Measurements from ENCODE around the gene ACBD3.
A peak's percentile ranks its signal among the peaks of the same experiment; 100 is the strongest.

Gene ACBD3

GRCh38 chr1:226187019-226187322 lies 430 bp upstream of the ACBD3 start:
- TF ChIP-seq CTCF (IDR thresholded peaks at IDR 0.05; ENCODE audit: low read length) (no peak), EZH2phosphoT487 (IDR thresholded peaks at IDR 0.05; ENCODE audit: low read length) (no peak), EZH2 (optimal IDR thresholded peaks at IDR 0.05; ENCODE audit: low read depth, low read length) (no peak)
- Histone ChIP-seq H3K4me1 (ENCODE audit: low read length) (peaks cover 6% of the 10 kb centered on the region; the same call in 1 of the 2 replicates), H3K9me3 (replicated peaks; ENCODE audit: insufficient read depth, low read length) (no peaks in the 10 kb centered on the region), H3K9me2 (replicated peaks; ENCODE audit: insufficient read depth, low read length) (no peaks in the 10 kb centered on the region), H3F3A (ENCODE audit: insufficient read depth, low read length) (peaks cover 7% of the 10 kb centered on the region), H3K4me3 (ENCODE audit: low read length) (peak overlapping the region; percentile 88), H3K27ac (ENCODE audit: low read length) (peak overlapping the region; percentile 63; the same call in 1 of the 2 replicates), H4K20me1 (ENCODE audit: insufficient read depth, low read length) (0 out of 2 replicates have a peak, but pooled peaks cover 5% of the 10 kb centered on the region), H2AFZ (ENCODE audit: low read length) (peak overlapping the region; percentile 99), H3K4me2 (ENCODE audit: low read depth, low read length) (peak overlapping the region; percentile 82), H3K36me3 (replicated peaks; ENCODE audit: insufficient read depth, low read length) (no peaks in the 10 kb centered on the region), H3K27me3 (replicated peaks; ENCODE audit: insufficient read depth, low read length) (no peaks in the 10 kb centered on the region), H3K79me2 (ENCODE audit: low read length) (peaks cover 52% of the 10 kb centered on the region), H3K9ac (ENCODE audit: low read length) (peak overlapping the region; percentile 83)
- DNase-seq = no peak

GRCh38 chr1:226185141-226186036 lies 1.2 kb downstream of the ACBD3 start:
- Histone ChIP-seq H2AFZ (ENCODE audit: low read length) (no peak overlapping the region), H3K27ac (ENCODE audit: low read length) (no peak overlapping the region), H4K20me1 (ENCODE audit: insufficient read depth, low read length) (peaks cover 10% of the 10 kb centered on the region; the same call in 1 of the 2 replicates), H3K9ac (ENCODE audit: low read length) (peak overlapping the region; percentile 83; the same call in 1 of the 2 replicates), H3K4me2 (ENCODE audit: low read depth, low read length) (peak overlapping the region; percentile 75), H3F3A (ENCODE audit: insufficient read depth, low read length) (peaks cover 7% of the 10 kb centered on the region), H3K9me2 (replicated peaks; ENCODE audit: insufficient read depth, low read length) (no peaks in the 10 kb centered on the region), H3K36me3 (replicated peaks; ENCODE audit: insufficient read depth, low read length) (peaks cover 1% of the 10 kb centered on the region; the same call in 1 of the 2 replicates), H3K4me1 (ENCODE audit: low read length) (peaks cover 6% of the 10 kb centered on the region; the same call in 1 of the 2 replicates), H3K79me2 (ENCODE audit: low read length) (peaks cover 67% of the 10 kb centered on the region), H3K9me3 (replicated peaks; ENCODE audit: insufficient read depth, low read length) (no peaks in the 10 kb centered on the region), H3K27me3 (replicated peaks; ENCODE audit: insufficient read depth, low read length) (no peaks in the 10 kb centered on the region), H3K4me3 (ENCODE audit: low read length) (peak overlapping the region; percentile 88)
- DNase-seq = no peak
- TF ChIP-seq EZH2 (optimal IDR thresholded peaks at IDR 0.05; ENCODE audit: low read depth, low read length) (no peak), EZH2phosphoT487 (IDR thresholded peaks at IDR 0.05; ENCODE audit: low read length) (no peak), CTCF (IDR thresholded peaks at IDR 0.05; ENCODE audit: low read length) (no peak)

DNA sequence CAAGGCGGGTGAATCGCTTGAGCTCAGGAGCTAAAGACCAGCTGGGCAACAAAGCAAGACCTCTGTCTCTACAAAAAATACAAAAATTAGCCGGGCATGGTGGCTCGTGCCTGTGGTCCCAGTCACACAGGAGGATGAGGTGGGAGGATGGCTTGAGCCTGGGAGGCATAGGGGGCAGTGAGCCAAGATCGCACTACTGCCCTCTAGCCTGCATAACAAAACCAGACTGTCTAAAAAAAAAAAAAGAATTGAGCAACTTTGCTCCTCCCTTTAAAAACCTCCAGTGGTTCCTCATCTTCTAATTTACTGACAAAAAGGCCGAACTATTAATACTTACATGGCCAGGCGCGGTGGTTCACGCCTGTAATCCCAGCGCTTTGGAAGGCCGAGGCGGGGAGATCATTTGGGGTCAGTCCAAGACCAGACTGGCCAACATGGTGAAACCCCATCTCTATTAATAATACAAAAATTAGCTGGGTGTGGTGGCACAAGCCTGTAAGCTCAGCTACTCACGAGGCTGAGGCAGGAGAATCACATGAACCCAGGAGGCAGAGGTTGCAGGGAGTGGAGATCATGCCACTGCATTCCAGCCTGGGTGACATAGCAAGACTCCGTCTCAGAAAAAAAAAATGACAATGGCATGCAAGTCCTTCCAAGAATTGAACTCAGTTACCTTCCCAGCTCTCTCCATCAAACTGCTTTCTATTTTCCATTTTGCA lies 4.4 kb downstream of the ACBD3 start:
- no peak overlapping the region for H3K4me3 ChIP-seq (ENCODE audit: low read length)
- no peak for DNase-seq
- peaks cover 7% of the 10 kb centered on the region for H3F3A ChIP-seq (ENCODE audit: insufficient read depth, low read length)
- no peaks in the 10 kb centered on the region for H3K9me3 ChIP-seq (replicated peaks; ENCODE audit: insufficient read depth, low read length)
- no peak overlapping the region for H2AFZ ChIP-seq (ENCODE audit: low read length)
- no peak overlapping the region for H3K4me2 ChIP-seq (ENCODE audit: low read depth, low read length)
- H3K36me3 ChIP-seq (replicated peaks; ENCODE audit: insufficient read depth, low read length) = peaks cover 2% of the 10 kb centered on the region; the same call in 1 of the 2 replicates
- H3K9ac ChIP-seq (ENCODE audit: low read length) = no peak overlapping the region
- no peak overlapping the region for H3K27ac ChIP-seq (ENCODE audit: low read length)
- H3K27me3 ChIP-seq (replicated peaks; ENCODE audit: insufficient read depth, low read length) = no peaks in the 10 kb centered on the region
- no peaks in the 10 kb centered on the region for H3K9me2 ChIP-seq (replicated peaks; ENCODE audit: insufficient read depth, low read length)
- peaks cover 6% of the 10 kb centered on the region; the same call in 1 of the 2 replicates for H3K4me1 ChIP-seq (ENCODE audit: low read length)
- peaks cover 10% of the 10 kb centered on the region; the same call in 1 of the 2 replicates for H4K20me1 ChIP-seq (ENCODE audit: insufficient read depth, low read length)
- H3K79me2 ChIP-seq (ENCODE audit: low read length) = peaks cover 99% of the 10 kb centered on the region
- no peak for TF ChIP-seq EZH2phosphoT487 (IDR thresholded peaks at IDR 0.05; ENCODE audit: low read length)
- TF ChIP-seq CTCF (IDR thresholded peaks at IDR 0.05; ENCODE audit: low read length) = peak; percentile 20; the same call in 1 of the 2 replicates
- no peak for TF ChIP-seq EZH2 (optimal IDR thresholded peaks at IDR 0.05; ENCODE audit: low read depth, low read length)
